Colonic mucosa (tissue), 4 donors: ENCODE data around the gene WRAP73. TPM values are rescaled to one million over a fixed set of nuclear protein-coding genes. Genes with fewer than 3 reads are reported as not detected.

Experiments used
- DNase-seq: peaks from one replicate; pipeline ENCODE4 v3.0.0-alpha.2; 2020
- H3K27ac ChIP-seq: fragments of 200-600 bp; one replicate; pipeline ENCODE4 v1.8.0; 2021
- H3K27me3 ChIP-seq: fragments of 200-600 bp; one replicate; pipeline ENCODE4 v1.8.0; 2021
- H3K36me3 ChIP-seq: fragments of 200-600 bp; one replicate; pipeline ENCODE4 v1.8.0; 2021
- H3K4me1 ChIP-seq: fragments of 200-600 bp; one replicate; pipeline ENCODE4 v1.8.0; 2021; ENCODE audit warnings: mild to moderate bottlenecking
- H3K4me3 ChIP-seq: fragments of 200-600 bp; one replicate; pipeline ENCODE4 v1.8.0; 2021
- H3K9ac ChIP-seq, 2 donors: one replicate each; pipeline ENCODE4 v1.7.0; 2013; ENCODE audit warnings: control low read depth in 2 of 2, low read depth in 2 of 2, low read length in 2 of 2
- H3K9me3 ChIP-seq: fragments of 200-600 bp; one replicate; pipeline ENCODE4 v1.8.0; 2021
- CTCF ChIP-seq: fragments of 200-600 bp; IDR thresholded peaks from one replicate; pipeline ENCODE4 v1.8.0; 2022; ENCODE audit warnings: antibody characterized with exemption, mild to moderate bottlenecking
- intact Hi-C: fragments of 100-400 bp; cut with DNase I; formaldehyde crosslinking; loops from one replicate; pipeline ENCODE4 v1.14.1; 2022
- total RNA-seq, 2 donors: library from RNA; stranded (reverse); fragmentation: NEBNext Ultra II Directional in 1 of 2; extraction: Animal tissue kit (Norgen Biotek cat#: 25700) in 1 of 2; gene quantifications; one replicate each; pipeline ENCODE4 v1.2.1, GENCODE V29; 2021
- donor health status: healthy.
- donor health status: DM: no; HTN: no; CAD: no.
- donor health status: DM: no; HTN: no; CAD: no.

The WRAP73 gene
- total RNA-seq, 2 donors from 2014 or later: 19.9 to 24.2 TPM

- H3K9me3 ChIP-seq: no peaks in the 10 kb centered on the region
- intact Hi-C loops: no loop called here
- DNase-seq: no peak
- TF ChIP-seq CTCF: no peak
- no peak overlapping the region for H3K27ac ChIP-seq
- no peaks in the 10 kb centered on the region for H3K27me3 ChIP-seq
- no peak overlapping the region for H3K9ac ChIP-seq
- H3K4me3 ChIP-seq: no peak overlapping the region
- H3K36me3 ChIP-seq: no peaks in the 10 kb centered on the region
- H3K4me1 ChIP-seq: no peaks in the 10 kb centered on the region
Observed at GRCh38 chr1:3680488-3681230, 30.8 kb upstream of the WRAP73 start.

GRCh38 chr1:3679799-3680453 is 30.0 kb upstream of the WRAP73 start:
- H3K4me1 ChIP-seq: no peaks in the 10 kb centered on the region
- H3K9ac ChIP-seq: no peak overlapping the region
- H3K36me3 ChIP-seq: no peaks in the 10 kb centered on the region
- no peaks in the 10 kb centered on the region for H3K9me3 ChIP-seq
- no peak overlapping the region for H3K27ac ChIP-seq
- H3K27me3 ChIP-seq: no peaks in the 10 kb centered on the region
- no peak for TF ChIP-seq CTCF
- DNase-seq: no peak
- intact Hi-C loops: no loop called here
- H3K4me3 ChIP-seq: no peak overlapping the region

GRCh38 chr1:3679098-3679555 is 29.2 kb upstream of the WRAP73 start:
- intact Hi-C loops: no loop called here
- H3K27ac ChIP-seq: no peak overlapping the region
- no peak overlapping the region for H3K9ac ChIP-seq
- H3K4me1 ChIP-seq: no peaks in the 10 kb centered on the region
- H3K36me3 ChIP-seq: no peaks in the 10 kb centered on the region
- no peaks in the 10 kb centered on the region for H3K27me3 ChIP-seq
- H3K4me3 ChIP-seq: no peak overlapping the region
- H3K9me3 ChIP-seq: no peaks in the 10 kb centered on the region
- DNase-seq: no peak
- no peak for TF ChIP-seq CTCF

GRCh38 chr1:3678361-3679097 is 28.6 kb upstream of the WRAP73 start:
- Histone ChIP-seq H3K27me3 (no peaks in the 10 kb centered on the region), H3K4me1 (no peaks in the 10 kb centered on the region), H3K36me3 (no peaks in the 10 kb centered on the region), H3K4me3 (no peak overlapping the region), H3K9ac (no peak overlapping the region), H3K9me3 (no peaks in the 10 kb centered on the region), H3K27ac (no peak overlapping the region)
- TF ChIP-seq CTCF: no peak
- no peak for DNase-seq
- intact Hi-C loops: no loop called here

- no peak overlapping the region for H3K4me3 ChIP-seq
- no peak for DNase-seq
- H3K9ac ChIP-seq: no peak overlapping the region
- TF ChIP-seq CTCF: no peak
- intact Hi-C loops: no loop called here
- no peaks in the 10 kb centered on the region for H3K27me3 ChIP-seq
- H3K4me1 ChIP-seq: no peaks in the 10 kb centered on the region
- no peak overlapping the region for H3K27ac ChIP-seq
- no peaks in the 10 kb centered on the region for H3K9me3 ChIP-seq
- no peaks in the 10 kb centered on the region for H3K36me3 ChIP-seq
Observed at GRCh38 chr1:3677484-3677883, 27.6 kb upstream of the WRAP73 start.
